Right lobe of liver (tissue), 6 donors: ENCODE results near the gene CMC4. TPM values are rescaled to one million over a fixed set of nuclear protein-coding genes. Genes with fewer than 3 reads are reported as not detected.

Experiments
- ATAC-seq, 4 donors: fragments of 200-7000 bp; cut with Tn5 transposase; one replicate each; pipeline ENCODE4 v1.9.1; 2020; ENCODE audit warnings: mild to moderate bottlenecking in 4 of 4, moderate library complexity in 4 of 4
- DNase-seq, 3 donors: peaks; one replicate each; pipeline ENCODE4 v3.0.0-alpha.2; 2020
- H3K27ac ChIP-seq, 3 donors: fragments of 200-600 bp; one replicate each; pipeline ENCODE4 v1.8.0; 2022
- H3K27me3 ChIP-seq, 2 donors: fragments of 200-600 bp; one replicate each; pipeline ENCODE4 v1.8.0; 2022
- H3K36me3 ChIP-seq, 4 donors: fragments of 200-600 bp; sonication (generic) in 1 of 4; one replicate each; pipeline versions ENCODE4 v1.5.1 to v1.8.0; 2017 to 2022; ENCODE audit warnings: control low read depth in 1 of 4
- H3K4me1 ChIP-seq, 4 donors: fragments of 200-600 bp; sonication (generic) in 1 of 4; one replicate each; pipeline versions ENCODE4 v1.5.1 to v1.8.0; 2017 to 2022; ENCODE audit warnings: control low read depth in 1 of 4
- H3K4me3 ChIP-seq, 3 donors: fragments of 200-600 bp; one replicate each; pipeline ENCODE4 v1.8.0; 2022
- H3K9me3 ChIP-seq, 4 donors: fragments of 200-600 bp; sonication (generic) in 1 of 4; one replicate each; pipeline versions ENCODE4 v1.5.1 to v1.8.0; 2017 to 2022; ENCODE audit warnings: control low read depth in 1 of 4
- CTCF ChIP-seq, 4 donors: fragments of 200-600 bp in 3 of 4; fragments of 450-650 bp in 1 of 4; IDR thresholded peaks; one replicate each; pipeline versions ENCODE4 v1.5.1 to v1.8.0; 2016 to 2022; ENCODE audit warnings: antibody characterized with exemption in 4 of 4, mild to moderate bottlenecking in 2 of 4
- POLR2A ChIP-seq: fragments of 450-650 bp; IDR thresholded peaks from one replicate; pipeline ENCODE4 v1.6.1; 2017; ENCODE audit warnings: antibody characterized with exemption, mild to moderate bottlenecking
- WGBS: methylation state at CpG from one replicate; pipeline ENCODE4 v1.1.6; 2018; ENCODE audit warnings: low coverage, low lambda C conversion rate; ENCODE audit not compliant: insufficient coverage; ENCODE audit errors: missing lambda C conversion rate; 5-methylcytosine and 5-hydroxymethylcytosine counted together
- intact Hi-C, 2 donors: fragments of 100-400 bp; cut with DNase I; formaldehyde crosslinking; loops; one replicate each; pipeline versions ENCODE4 v1.11.2 to v1.14.1; 2022
- total RNA-seq, 6 experiments: library from RNA; depleted of rRNA in 2 of 6; stranded (reverse); fragments of >200 nt in 2 of 6; fragmentation: NEBNext Ultra II Directional in 3 of 6; extraction: Animal tissue kit (Norgen Biotek cat#: 25700) in 3 of 6; gene quantifications; one replicate each; pipeline versions ENCODE4 v1.1.0 to v1.2.4, GENCODE V29; 2016 to 2023
- donor health status: DM: no; HTN: yes; CAD: no.
- donor health status: DM: no; HTN: no; CAD: no.
- donor health status: DM: no; HTN: no; CAD: no.
- donor health status: DM: no; HTN: yes; CAD: no.
- donor health status: DM: no; HTN: yes; CAD: no.

CMC4 gene
- total RNA-seq, 6 experiments from 2014 or later, result 3.9 to 12.2 (median 7.6) TPM

- H3K4me3 ChIP-seq, result no peak overlapping the region
- intact Hi-C loops, result no loop called here
- DNase-seq (no peak), ATAC-seq (no peak)
- TF ChIP-seq CTCF (IDR thresholded peaks at IDR 0.05) (no peak), POLR2A (no peak)
- no peaks in the 10 kb centered on the region for H3K9me3 ChIP-seq
- no peak overlapping the region for H3K27ac ChIP-seq
- H3K4me1 ChIP-seq, result no peaks in the 10 kb centered on the region
- H3K36me3 ChIP-seq, result no peaks in the 10 kb centered on the region
- no peaks in the 10 kb centered on the region for H3K27me3 ChIP-seq
Observed at GRCh38 chrX:155108427-155108826, 37.5 kb upstream of the CMC4 start.

- Histone ChIP-seq H3K4me3 (no peak overlapping the region), H3K9me3 (no peaks in the 10 kb centered on the region), H3K36me3 (no peaks in the 10 kb centered on the region), H3K27ac (no peak overlapping the region), H3K27me3 (no peaks in the 10 kb centered on the region), H3K4me1 (no peaks in the 10 kb centered on the region)
- ATAC-seq, result no peak
- intact Hi-C loops, result no loop called here
- TF ChIP-seq POLR2A (no peak), CTCF (IDR thresholded peaks at IDR 0.05) (no peak)
- 54% methylated on average over 2 of the region's 2 CpGs for WGBS
- no peak for DNase-seq
Observed at GRCh38 chrX:155105919-155106318, 35.0 kb upstream of the CMC4 start.

GRCh38 chrX:155094468-155095061 lies 23.6 kb upstream of the CMC4 start:
- intact Hi-C loops, result no loop called here
- Histone ChIP-seq H3K27me3 (no peaks in the 10 kb centered on the region), H3K27ac (no peak overlapping the region), H3K4me3 (no peak overlapping the region), H3K4me1 (no peaks in the 10 kb centered on the region), H3K36me3 (no peaks in the 10 kb centered on the region), H3K9me3 (no peaks in the 10 kb centered on the region)
- 14% methylated on average over 4 of the region's 4 CpGs for WGBS
- no peak for DNase-seq
- ATAC-seq, result peak; percentile 69 to 78 (median 74)
- TF ChIP-seq POLR2A, result no peak
- peak; percentile 62 to 70 (median 62) for TF ChIP-seq CTCF (IDR thresholded peaks at IDR 0.05)

- Histone ChIP-seq H3K27ac (no peak overlapping the region), H3K4me3 (no peak overlapping the region), H3K36me3 (no peaks in the 10 kb centered on the region), H3K9me3 (no peaks in the 10 kb centered on the region), H3K27me3 (no peaks in the 10 kb centered on the region), H3K4me1 (no peaks in the 10 kb centered on the region)
- WGBS, result 74% methylated on average over 16 of the region's 26 CpGs
- no peak for TF ChIP-seq POLR2A
- no peak for TF ChIP-seq CTCF (IDR thresholded peaks at IDR 0.05)
- intact Hi-C loops, result no loop called here
- DNase-seq (no peak), ATAC-seq (no peak)
Observed at GRCh38 chrX:155086961-155087735, 16.2 kb upstream of the CMC4 start.
